Mucosa of descending colon (tissue), 3 donors: ENCODE results near the gene CDKN2D. TPM values are rescaled to one million over a fixed set of nuclear protein-coding genes. Genes with fewer than 3 reads are reported as not detected.

Experiments
- ATAC-seq: fragments of 200-7000 bp; cut with Tn5 transposase; one replicate; pipeline ENCODE4 v1.9.1; 2020; ENCODE audit warnings: mild to moderate bottlenecking, moderate library complexity
- DNase-seq, 3 donors: peaks; one replicate each; pipeline ENCODE4 v3.0.0-alpha.2; 2020
- H3K36me3 ChIP-seq: fragments of 200-600 bp; one replicate; pipeline ENCODE4 v1.8.0; 2021; ENCODE audit warnings: low read depth, mild to moderate bottlenecking
- H3K4me1 ChIP-seq: fragments of 200-600 bp; one replicate; pipeline ENCODE4 v1.8.0; 2021; ENCODE audit warnings: low read depth, mild to moderate bottlenecking
- H3K4me3 ChIP-seq: fragments of 200-600 bp; one replicate; pipeline ENCODE4 v1.8.0; 2021; ENCODE audit warnings: mild to moderate bottlenecking
- H3K9me3 ChIP-seq: fragments of 200-600 bp; one replicate; pipeline ENCODE4 v1.8.0; 2021; ENCODE audit warnings: mild to moderate bottlenecking
- CTCF ChIP-seq: fragments of 200-600 bp; IDR thresholded peaks from one replicate; pipeline ENCODE4 v1.8.0; 2022; ENCODE audit warnings: antibody characterized with exemption, mild to moderate bottlenecking
- intact Hi-C, 2 donors: fragments of 100-400 bp; cut with DNase I in 1 of 2; cut with micrococcal nuclease in 1 of 2; formaldehyde crosslinking; loops; one replicate each; pipeline versions ENCODE4 v1.11.0 to v1.11.1; 2022; cut with DNase I, micrococcal nuclease
- total RNA-seq, 3 donors: library from RNA; stranded (reverse); fragmentation: NEBNext Ultra II Directional in 2 of 3; extraction: Animal tissue kit (Norgen Biotek cat#: 25700) in 2 of 3; gene quantifications; one replicate each; pipeline versions ENCODE4 v1.2.1 to v1.2.4, GENCODE V29; 2021 to 2023
- donor health status: DM: no; HTN: no; CAD: no; lungs with moderate emphysema.
- donor health status: DM: no; HTN: no; CAD: no.
- donor health status: DM: no; HTN: yes; CAD: no.

CDKN2D gene
- total RNA-seq, 3 donors from 2014 or later = 6.1 to 12.1 (median 11.9) TPM

- peak overlapping the region; percentile 48 for H3K4me3 ChIP-seq
- no peak for TF ChIP-seq CTCF
- no peaks in the 10 kb centered on the region for H3K4me1 ChIP-seq
- no peaks in the 10 kb centered on the region for H3K9me3 ChIP-seq
- intact Hi-C loops = no loop called here
- ATAC-seq = peak; percentile 15
- no peak for DNase-seq
- no peaks in the 10 kb centered on the region for H3K36me3 ChIP-seq
These were observed 17.6 kb upstream of the CDKN2D start for GRCh38 chr19:10586396-10586795.

- intact Hi-C loops = loop anchor here (5.0 kb wide), 1 partner anchor 59 kb away; no protein-coding TSS in a partner anchor
- DNase-seq = no peak
- Histone ChIP-seq H3K4me1 (no peaks in the 10 kb centered on the region), H3K36me3 (no peaks in the 10 kb centered on the region), H3K4me3 (no peak overlapping the region), H3K9me3 (no peaks in the 10 kb centered on the region)
- ATAC-seq = no peak
- no peak for TF ChIP-seq CTCF
These were observed 14.4 kb upstream of the CDKN2D start for GRCh38 chr19:10583036-10583776.

GRCh38 chr19:10582091-10582490 is 13.3 kb upstream of the CDKN2D start:
- Histone ChIP-seq H3K4me1 (no peaks in the 10 kb centered on the region), H3K4me3 (no peak overlapping the region), H3K9me3 (no peaks in the 10 kb centered on the region), H3K36me3 (no peaks in the 10 kb centered on the region)
- ATAC-seq = no peak
- no peak for DNase-seq
- intact Hi-C loops = loop anchor here (5.0 kb wide), 1 partner anchor 60 kb away; no protein-coding TSS in a partner anchor
- TF ChIP-seq CTCF = no peak

GRCh38 chr19:10580979-10581631 is 12.3 kb upstream of the CDKN2D start:
- no peaks in the 10 kb centered on the region for H3K36me3 ChIP-seq
- H3K4me3 ChIP-seq = no peak overlapping the region
- peak; percentile 98 for TF ChIP-seq CTCF
- intact Hi-C loops = loop anchor here (5.0 kb wide), 1 partner anchor 61 kb away; no protein-coding TSS in a partner anchor
- no peaks in the 10 kb centered on the region for H3K9me3 ChIP-seq
- ATAC-seq (peak; percentile 99), DNase-seq (peak; percentile 87 to 97 (median 91))
- no peaks in the 10 kb centered on the region for H3K4me1 ChIP-seq

GRCh38 chr19:10577951-10578350 is 9.2 kb upstream of the CDKN2D start:
- TF ChIP-seq CTCF = no peak
- no peak overlapping the region for H3K4me3 ChIP-seq
- DNase-seq (no peak), ATAC-seq (no peak)
- H3K36me3 ChIP-seq = no peaks in the 10 kb centered on the region
- intact Hi-C loops = no loop called here
- H3K9me3 ChIP-seq = no peaks in the 10 kb centered on the region
- H3K4me1 ChIP-seq = no peaks in the 10 kb centered on the region
